Glutamatergic neuron (in vitro differentiated cells): ENCODE results near the gene ZNF177. TPM values are rescaled to one million over a fixed set of nuclear protein-coding genes. Genes with fewer than 3 reads are reported as not detected.

Source experiments
- DNase-seq: peaks from one replicate; pipeline ENCODE4 v3.0.0; 2022
- H3K27ac Mint-ChIP-seq: one replicate; pipeline ENCODE4 v1.8.0; 2020; ENCODE audit warnings: mild to moderate bottlenecking, mixed read lengths, inconsistent platforms; ENCODE audit not compliant: unreplicated experiment
- H3K27me3 Mint-ChIP-seq: one replicate; pipeline ENCODE4 v1.8.0; 2020; ENCODE audit warnings: mild to moderate bottlenecking, moderate library complexity, mixed read lengths, inconsistent platforms; ENCODE audit not compliant: unreplicated experiment
- H3K36me3 Mint-ChIP-seq: one replicate; pipeline ENCODE4 v1.8.0; 2020; ENCODE audit warnings: mild to moderate bottlenecking, mixed read lengths, inconsistent platforms; ENCODE audit not compliant: unreplicated experiment
- H3K4me1 Mint-ChIP-seq: one replicate; pipeline ENCODE4 v1.8.0; 2020; ENCODE audit warnings: mild to moderate bottlenecking, low read depth, mixed read lengths, inconsistent platforms; ENCODE audit not compliant: unreplicated experiment
- H3K4me3 Mint-ChIP-seq: one replicate; pipeline ENCODE4 v1.8.0; 2020; ENCODE audit warnings: mild to moderate bottlenecking, mixed read lengths, inconsistent platforms; ENCODE audit not compliant: unreplicated experiment
- H3K9me3 Mint-ChIP-seq: one replicate; pipeline ENCODE4 v1.8.0; 2020; ENCODE audit warnings: mild to moderate bottlenecking, moderate library complexity, mixed read lengths, inconsistent platforms; ENCODE audit not compliant: unreplicated experiment
- total RNA-seq: library from RNA; stranded (reverse); fragmentation: NEBNext Ultra II Directional; extraction: Animal tissue kit (Norgen Biotek cat#: 25700); gene quantifications from one replicate; pipeline ENCODE4 v1.2.1, GENCODE V29; 2021; ENCODE audit not compliant: unreplicated experiment
- TF ChIP-seq, protein P1 (sequence below): fragments of 200-600 bp; sonication (generic); IDR thresholded peaks from one replicate; pipeline ENCODE4 v1.5.0; 2021; ENCODE audit not compliant: partially characterized antibody, unreplicated experiment

ZNF177 gene
- total RNA-seq, 1 donor from 2014 or later = 6.7 TPM

DNA sequence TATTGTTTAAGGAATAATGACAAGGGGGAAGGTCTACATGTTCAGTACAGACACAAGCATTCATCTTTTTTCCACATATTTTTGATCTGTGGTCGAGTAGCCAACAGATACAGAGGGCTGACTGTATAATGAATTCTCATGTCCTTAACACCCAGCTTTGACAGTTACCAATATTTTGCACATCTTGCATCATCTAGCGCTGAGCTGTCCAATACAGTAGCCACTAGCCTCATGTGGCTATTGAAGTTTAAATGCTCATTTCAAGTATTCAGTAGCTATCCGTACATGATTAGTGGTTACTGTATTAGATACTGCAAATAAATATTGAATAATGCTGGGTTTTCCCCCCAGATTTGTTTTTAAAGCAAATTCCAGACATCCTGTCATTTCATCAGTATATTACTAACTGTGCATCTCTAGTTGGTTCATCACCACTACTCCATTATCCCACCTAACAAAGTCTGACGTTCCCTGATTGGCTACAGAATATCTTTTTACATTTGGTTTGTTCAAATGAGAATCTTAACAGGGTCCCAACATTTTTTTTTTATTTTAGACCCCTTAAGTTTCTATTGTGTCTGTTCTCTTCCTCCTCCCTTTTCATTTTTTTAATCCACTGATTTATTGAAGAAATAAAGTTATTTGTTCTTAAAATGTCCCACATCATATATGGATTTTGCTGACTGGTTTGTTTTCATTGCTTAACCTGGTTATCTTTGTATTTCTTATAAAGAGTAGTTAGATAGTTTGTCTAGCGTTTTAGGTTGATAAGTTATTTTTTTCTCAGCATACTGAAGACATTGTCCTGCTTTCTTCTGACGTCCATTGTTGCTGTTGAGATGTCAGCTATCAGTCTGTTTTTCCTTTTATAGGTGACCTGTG is 8.2 kb downstream of the ZNF177 start:
- TF ChIP-seq, protein P1, sequence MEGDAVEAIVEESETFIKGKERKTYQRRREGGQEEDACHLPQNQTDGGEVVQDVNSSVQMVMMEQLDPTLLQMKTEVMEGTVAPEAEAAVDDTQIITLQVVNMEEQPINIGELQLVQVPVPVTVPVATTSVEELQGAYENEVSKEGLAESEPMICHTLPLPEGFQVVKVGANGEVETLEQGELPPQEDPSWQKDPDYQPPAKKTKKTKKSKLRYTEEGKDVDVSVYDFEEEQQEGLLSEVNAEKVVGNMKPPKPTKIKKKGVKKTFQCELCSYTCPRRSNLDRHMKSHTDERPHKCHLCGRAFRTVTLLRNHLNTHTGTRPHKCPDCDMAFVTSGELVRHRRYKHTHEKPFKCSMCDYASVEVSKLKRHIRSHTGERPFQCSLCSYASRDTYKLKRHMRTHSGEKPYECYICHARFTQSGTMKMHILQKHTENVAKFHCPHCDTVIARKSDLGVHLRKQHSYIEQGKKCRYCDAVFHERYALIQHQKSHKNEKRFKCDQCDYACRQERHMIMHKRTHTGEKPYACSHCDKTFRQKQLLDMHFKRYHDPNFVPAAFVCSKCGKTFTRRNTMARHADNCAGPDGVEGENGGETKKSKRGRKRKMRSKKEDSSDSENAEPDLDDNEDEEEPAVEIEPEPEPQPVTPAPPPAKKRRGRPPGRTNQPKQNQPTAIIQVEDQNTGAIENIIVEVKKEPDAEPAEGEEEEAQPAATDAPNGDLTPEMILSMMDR = no peak
- DNase-seq = no peak
- no peak overlapping the region for H3K27ac Mint-ChIP-seq
- no peaks in the 10 kb centered on the region for H3K4me1 Mint-ChIP-seq
- H3K36me3 Mint-ChIP-seq = peaks cover 12% of the 10 kb centered on the region
- no peaks in the 10 kb centered on the region for H3K27me3 Mint-ChIP-seq
- peaks cover 2% of the 10 kb centered on the region for H3K9me3 Mint-ChIP-seq
- no peak overlapping the region for H3K4me3 Mint-ChIP-seq

DNA sequence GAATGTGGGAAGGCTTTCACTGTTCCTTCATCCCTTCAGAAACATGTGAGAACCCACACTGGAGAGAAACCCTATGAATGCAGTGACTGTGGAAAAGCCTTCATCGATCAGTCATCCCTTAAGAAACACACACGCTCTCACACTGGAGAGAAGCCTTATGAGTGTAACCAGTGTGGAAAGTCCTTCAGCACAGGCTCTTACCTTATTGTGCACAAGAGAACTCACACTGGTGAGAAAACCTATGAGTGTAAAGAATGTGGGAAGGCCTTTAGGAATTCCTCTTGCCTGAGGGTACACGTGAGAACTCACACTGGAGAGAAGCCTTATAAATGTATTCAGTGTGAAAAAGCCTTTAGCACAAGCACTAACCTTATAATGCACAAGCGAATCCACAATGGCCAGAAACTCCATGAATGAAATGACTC is 18.6 kb downstream of the ZNF177 start:
- no peaks in the 10 kb centered on the region for H3K27me3 Mint-ChIP-seq
- H3K9me3 Mint-ChIP-seq = peaks cover 19% of the 10 kb centered on the region
- no peak for DNase-seq
- H3K4me1 Mint-ChIP-seq = no peaks in the 10 kb centered on the region
- H3K27ac Mint-ChIP-seq = no peak overlapping the region
- H3K36me3 Mint-ChIP-seq = peaks cover 63% of the 10 kb centered on the region
- TF ChIP-seq, protein P1 = no peak
- no peak overlapping the region for H3K4me3 Mint-ChIP-seq

GRCh38 chr19:9406798-9407352 is 44.1 kb downstream of the ZNF177 start:
- H3K4me3 Mint-ChIP-seq = no peak overlapping the region
- TF ChIP-seq, protein P1 = no peak
- no peaks in the 10 kb centered on the region for H3K27me3 Mint-ChIP-seq
- peaks cover 20% of the 10 kb centered on the region for H3K9me3 Mint-ChIP-seq
- H3K36me3 Mint-ChIP-seq = peaks cover 20% of the 10 kb centered on the region
- H3K4me1 Mint-ChIP-seq = no peaks in the 10 kb centered on the region
- no peak for DNase-seq
- no peak overlapping the region for H3K27ac Mint-ChIP-seq

DNA sequence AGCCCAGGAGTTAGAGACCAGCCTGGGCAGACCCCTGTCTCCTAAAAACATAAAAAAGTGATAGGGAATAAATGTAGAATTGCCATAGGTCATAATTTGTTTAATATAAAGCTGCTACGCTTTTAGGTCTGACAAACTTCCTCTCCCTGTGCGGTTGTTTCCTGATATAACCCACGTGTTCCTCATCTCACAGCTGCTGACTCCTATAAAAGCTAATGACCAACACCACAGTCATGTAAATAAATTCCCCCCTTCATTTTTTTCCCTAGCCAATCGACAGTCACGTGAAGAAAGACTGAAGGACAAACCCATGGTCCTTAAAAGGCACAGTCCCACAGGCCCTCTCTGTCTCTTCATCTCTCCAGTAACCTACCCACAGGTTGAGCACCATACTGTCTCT is 45.0 kb downstream of the ZNF177 start:
- no peak overlapping the region for H3K4me3 Mint-ChIP-seq
- H3K27ac Mint-ChIP-seq = no peak overlapping the region
- H3K36me3 Mint-ChIP-seq = peaks cover 29% of the 10 kb centered on the region
- no peaks in the 10 kb centered on the region for H3K4me1 Mint-ChIP-seq
- TF ChIP-seq, protein P1 = no peak
- no peak for DNase-seq
- no peaks in the 10 kb centered on the region for H3K27me3 Mint-ChIP-seq
- H3K9me3 Mint-ChIP-seq = peaks cover 20% of the 10 kb centered on the region
